BE2C (cell line): ENCODE data around the gene SNX32.

Source experiments
- DNase-seq: peaks from one replicate; pipeline ENCODE4 v3.0.0-alpha.2; 2020
- H3K27me3 ChIP-seq: fragments of 250-450 bp; sonication (Bioruptor Pico); 2 replicates; pipeline ENCODE4 v1.5.1; 2020; ENCODE audit warnings: mild to moderate bottlenecking
- H3K36me3 ChIP-seq: fragments of 250-450 bp; sonication (Bioruptor Pico); 2 replicates; pipeline ENCODE4 v1.5.1; 2020; ENCODE audit warnings: mild to moderate bottlenecking
- H3K4me1 ChIP-seq: fragments of 250-450 bp; sonication (Bioruptor Pico); 2 replicates; pipeline ENCODE4 v1.5.1; 2020
- H3K4me3 ChIP-seq: 2 replicates; pipeline ENCODE4 v1.5.1; 2011; ENCODE audit warnings: low read depth, low read length
- H3K9me3 ChIP-seq: fragments of 250-450 bp; sonication (Bioruptor Pico); 2 replicates; pipeline ENCODE4 v1.5.1; 2020
- CTCF ChIP-seq: IDR thresholded peaks from 2 replicates; pipeline ENCODE4 v1.5.1; 2012; ENCODE audit warnings: mild to moderate bottlenecking, low read depth, low read length

SNX32 gene

GRCh38 chr11:65900899-65901180, 67.1 kb downstream of the SNX32 start:
- H3K4me1 ChIP-seq = no peaks in the 10 kb centered on the region
- H3K36me3 ChIP-seq = no peaks in the 10 kb centered on the region
- no peak for TF ChIP-seq CTCF
- peaks cover 56% of the 10 kb centered on the region for H3K27me3 ChIP-seq
- no peaks in the 10 kb centered on the region; the same call in 1 of the 2 replicates for H3K9me3 ChIP-seq
- no peak for DNase-seq
- H3K4me3 ChIP-seq = no peak overlapping the region

DNA sequence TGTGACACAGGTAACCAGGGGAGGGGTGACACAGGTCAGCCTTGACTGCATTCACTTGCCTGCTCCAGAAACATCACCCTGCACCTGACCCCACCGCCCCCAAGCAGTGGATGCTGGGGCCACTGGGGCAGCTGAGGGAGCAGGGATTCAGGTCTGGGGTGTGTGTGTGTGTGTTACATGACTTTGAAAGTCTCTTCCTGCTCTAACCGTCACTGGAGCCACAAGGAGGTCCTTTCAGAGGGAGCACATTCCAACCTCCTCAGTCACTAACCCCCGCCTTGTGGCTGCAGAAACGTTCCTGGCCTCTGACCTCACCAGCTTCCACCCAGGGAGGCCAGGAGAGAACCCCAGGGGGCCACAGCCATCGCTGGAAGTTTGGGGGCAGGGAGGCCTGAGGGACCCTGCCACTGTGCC, 69.3 kb downstream of the SNX32 start:
- Histone ChIP-seq H3K36me3 (no peaks in the 10 kb centered on the region), H3K4me1 (no peaks in the 10 kb centered on the region), H3K4me3 (no peak overlapping the region), H3K27me3 (peaks cover 66% of the 10 kb centered on the region), H3K9me3 (no peaks in the 10 kb centered on the region; the same call in 1 of the 2 replicates)
- no peak for DNase-seq
- no peak for TF ChIP-seq CTCF
